B cell (primary cell): ENCODE data around the gene SBK2. TPM values are rescaled to one million over a fixed set of nuclear protein-coding genes. Genes with fewer than 3 reads are reported as not detected.
"Not testable (repeated sequence)": the region's sequence is repeated elsewhere in the genome, so short reads cannot be mapped to it uniquely, and the experiment has no call there.

Experiments used
- ATAC-seq: fragments of 200-7000 bp; cut with Tn5 transposase; one replicate; pipeline ENCODE4 v1.10.0; 2021; ENCODE audit warnings: low read depth, mild to moderate bottlenecking, moderate number of reproducible peaks, moderate library complexity
- CTCF ChIA-PET: fragments of 350-600 bp; sonication (Branson Sonifier 250); formaldehyde crosslinking; loops from one replicate; lab custom pipeline; 2021; ENCODE audit warnings: antibody characterized with exemption, inconsistent platforms; lab: Charles Lee
- POLR2A ChIA-PET: fragments of 350-600 bp; sonication (Branson Sonifier 250); formaldehyde crosslinking; loops from one replicate; lab custom pipeline; 2021; ENCODE audit warnings: antibody characterized with exemption; lab: Charles Lee
- DNase-seq: peaks from one replicate; pipeline ENCODE4 v3.0.0; 2013
- H2AFZ ChIP-seq: 2 replicates; pipeline ENCODE4 v1.6.1; 2012; ENCODE audit warnings: mild to moderate bottlenecking, low read depth, low read length; ENCODE audit not compliant: insufficient read depth, poor library complexity, severe bottlenecking
- H3K27ac ChIP-seq, 2 donors: 1 replicate in 1 of 2; 2 replicates in 1 of 2; pipeline ENCODE4 v1.5.1; 2012 to 2013; ENCODE audit warnings: low read length in 2 of 2, mild to moderate bottlenecking in 2 of 2, moderate library complexity in 1 of 2
- H3K27me3 ChIP-seq, 4 experiments: fragments of 200-600 bp in 1 of 4; sonication (generic) in 1 of 4; replicated peaks in 1 of 4; 1 replicate in 2 of 4; 2 replicates in 2 of 4; pipeline versions ENCODE4 v1.6.1 to v1.7.0; 2013 to 2016; ENCODE audit warnings: low read length in 3 of 4, mild to moderate bottlenecking in 2 of 4, mixed read lengths in 1 of 4, moderate library complexity in 1 of 4; ENCODE audit not compliant: insufficient read depth in 4 of 4, control insufficient read depth in 3 of 4; ENCODE audit errors: control extremely low read depth in 1 of 4
- H3K36me3 ChIP-seq, 2 experiments: replicated peaks in 1 of 2; 1 replicate in 1 of 2; 2 replicates in 1 of 2; pipeline versions ENCODE4 v1.6.1 to v1.7.1; 2013; ENCODE audit warnings: low read length in 1 of 2; ENCODE audit not compliant: insufficient read depth in 2 of 2, control insufficient read depth in 1 of 2; ENCODE audit errors: control extremely low read depth in 1 of 2, extremely low read depth in 1 of 2
- H3K4me1 ChIP-seq, 2 donors: fragments of 200-600 bp in 1 of 2; sonication (generic) in 1 of 2; 1 replicate in 1 of 2; 2 replicates in 1 of 2; pipeline versions ENCODE4 v1.5.1 to v1.6.1; 2013 to 2017; ENCODE audit warnings: low read length in 2 of 2; ENCODE audit not compliant: control insufficient read depth in 2 of 2, insufficient read depth in 2 of 2
- H3K4me2 ChIP-seq: replicated peaks from 2 replicates; pipeline ENCODE3; 2012; ENCODE audit warnings: mild to moderate bottlenecking, low read depth, low read length; ENCODE audit not compliant: poor library complexity, severe bottlenecking
- H3K4me3 ChIP-seq, 5 experiments: fragments of 200-600 bp in 1 of 5; sonication (generic) in 1 of 5; 1 replicate in 3 of 5; 2 replicates in 2 of 5; pipeline versions ENCODE4 v1.5.1 to v1.7.0; 2011 to 2016; ENCODE audit warnings: low read length in 4 of 5, mild to moderate bottlenecking in 4 of 5, low read depth in 2 of 5, control low read depth in 1 of 5, moderate library complexity in 1 of 5; ENCODE audit not compliant: insufficient read depth in 1 of 5; ENCODE audit errors: control extremely low read depth in 1 of 5, extremely low read depth in 1 of 5
- H3K79me2 ChIP-seq: fragments of 200-600 bp; sonication (generic); one replicate; pipeline ENCODE4 v1.6.0; 2016; ENCODE audit warnings: low read length; ENCODE audit not compliant: control insufficient read depth, insufficient read depth
- H3K9ac ChIP-seq: fragments of 200-600 bp; sonication (generic); 2 replicates; pipeline ENCODE4 v1.6.1; 2017; ENCODE audit warnings: mild to moderate bottlenecking, low read length, moderate library complexity
- H3K9me3 ChIP-seq, 3 donors: one replicate each; pipeline versions ENCODE4 v1.6.1 to v1.7.1; 2013; ENCODE audit warnings: low read length in 2 of 3; ENCODE audit not compliant: control insufficient read depth in 2 of 3, insufficient read depth in 1 of 3; ENCODE audit errors: control extremely low read depth in 1 of 3
- H4K20me1 ChIP-seq: 2 replicates; pipeline ENCODE4 v1.6.0; 2012; ENCODE audit warnings: mild to moderate bottlenecking, low read length; ENCODE audit not compliant: insufficient read depth, control insufficient read depth, poor library complexity, severe bottlenecking
- H3K27ac Mint-ChIP-seq: one replicate; pipeline ENCODE4 v1.8.0; 2021; ENCODE audit warnings: mixed read lengths
- H3K27me3 Mint-ChIP-seq: one replicate; pipeline ENCODE4 v1.8.0; 2021; ENCODE audit warnings: mixed read lengths
- H3K4me1 Mint-ChIP-seq: one replicate; pipeline ENCODE4 v1.8.0; 2021; ENCODE audit warnings: mixed read lengths
- H3K4me3 Mint-ChIP-seq: one replicate; pipeline ENCODE4 v1.8.0; 2021; ENCODE audit warnings: mixed read lengths
- H3K9me3 Mint-ChIP-seq: one replicate; pipeline ENCODE4 v1.8.0; 2022; ENCODE audit warnings: mixed read lengths; ENCODE audit not compliant: insufficient read depth
- EZH2 ChIP-seq: IDR thresholded peaks from 2 replicates; pipeline ENCODE4 v1.6.1; 2012; ENCODE audit warnings: borderline replicate concordance, low read depth, mild to moderate bottlenecking, moderate library complexity, low read length; ENCODE audit not compliant: insufficient read depth, poor library complexity, severe bottlenecking
- WGBS: methylation state at CpG from one replicate; pipeline ENCODE4 v1.1.5; 2013; ENCODE audit warnings: missing lambda C conversion rate; ENCODE audit not compliant: insufficient coverage; 5-methylcytosine and 5-hydroxymethylcytosine counted together
- intact Hi-C: fragments of 100-400 bp; cut with micrococcal nuclease; formaldehyde crosslinking; loops from one replicate; pipeline ENCODE4 v1.10.0; 2022
- polyA plus RNA-seq: library from polyadenylated mRNA; depleted of rRNA; stranded (reverse); fragments of >200 nt; gene quantifications from 2 replicates; pipeline ENCODE4 v1.2.3, GENCODE V29; 2012
- total RNA-seq, 2 donors: library from RNA; stranded (reverse); fragments of 120-200 nt in 1 of 2; gene quantifications; 1 replicate in 1 of 2; 2 replicates in 1 of 2; pipeline versions ENCODE4 v1.2.3 to v1.2.4, GENCODE V29; 2013 to 2022
- TF ChIP-seq, protein P1 (sequence below): fragments of 200-600 bp; IDR thresholded peaks from one replicate; pipeline ENCODE4 v1.8.0; 2022; ENCODE audit warnings: antibody characterized with exemption, mild to moderate bottlenecking

The SBK2 gene
- total and polyA plus RNA-seq, 2 donors (not counting 1 experiment from before 2014, with no cell fraction given): not detected

DNA sequence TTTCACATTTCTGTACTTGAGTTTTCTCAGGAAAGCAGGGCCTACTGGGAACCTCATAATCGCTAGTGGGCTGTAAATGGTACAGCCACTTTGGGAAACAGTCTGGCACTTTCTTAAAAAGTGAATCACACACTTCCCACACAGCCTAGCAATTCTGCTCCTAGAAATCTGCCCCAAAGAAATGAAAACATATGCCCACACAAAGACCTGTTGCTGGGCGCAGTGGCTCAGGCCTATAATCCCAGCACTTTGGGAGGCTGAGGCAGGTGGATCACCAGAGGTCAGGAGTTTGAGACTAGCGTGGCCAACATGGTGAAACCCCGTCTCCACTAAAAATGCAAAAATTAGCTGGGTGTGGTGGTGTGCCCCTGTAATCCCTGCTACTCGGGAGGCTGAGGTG lies 32.5 kb upstream of the SBK2 start:
- H3K27ac Mint-ChIP-seq, H3K4me3 Mint-ChIP-seq, H3K36me3 ChIP-seq, H4K20me1 ChIP-seq, H3K9ac ChIP-seq, H3K9me3 ChIP-seq, H3K27ac ChIP-seq, H3K4me2 ChIP-seq, POLR2A ChIA-PET, DNase-seq, H3K4me1 Mint-ChIP-seq, H3K79me2 ChIP-seq, H2AFZ ChIP-seq, H3K4me1 ChIP-seq, intact Hi-C loops, H3K4me3 ChIP-seq, H3K9me3 Mint-ChIP-seq, ATAC-seq: not testable (repeated sequence)
- peaks cover 0 to 12% (median 0%) of the 10 kb centered on the region in 4 experiments for H3K27me3 ChIP-seq
- 95% methylated on average over 4 of the region's 5 CpGs for WGBS
- CTCF ChIA-PET: interaction anchor here (1.2 to 1.7 kb wide), 2 partner anchors 63 to 65 kb away, joined by 3 read pairs; no protein-coding TSS in a partner anchor
- peaks cover 10% of the 10 kb centered on the region for H3K27me3 Mint-ChIP-seq

GRCh38 chr19:55567708-55568328 lies 30.9 kb upstream of the SBK2 start:
- Histone ChIP-seq H2AFZ (no peak overlapping the region), H3K36me3 (no peaks in the 10 kb centered on the region), H3K27me3 (peaks cover 0 to 16% (median 0%) of the 10 kb centered on the region in 4 experiments), H3K4me3 (no peak overlapping the region), H3K4me2 (no peak overlapping the region), H3K9me3 (peaks cover 0 to 5% (median 0%) of the 10 kb centered on the region in 3 donors), H4K20me1 (no peaks in the 10 kb centered on the region), H3K79me2 (no peaks in the 10 kb centered on the region), H3K4me1 (no peaks in the 10 kb centered on the region), H3K27ac (no peak overlapping the region), H3K9ac (no peak overlapping the region)
- intact Hi-C loops: no loop called here
- H3K27ac Mint-ChIP-seq: no peak overlapping the region
- TF ChIP-seq, protein P1, sequence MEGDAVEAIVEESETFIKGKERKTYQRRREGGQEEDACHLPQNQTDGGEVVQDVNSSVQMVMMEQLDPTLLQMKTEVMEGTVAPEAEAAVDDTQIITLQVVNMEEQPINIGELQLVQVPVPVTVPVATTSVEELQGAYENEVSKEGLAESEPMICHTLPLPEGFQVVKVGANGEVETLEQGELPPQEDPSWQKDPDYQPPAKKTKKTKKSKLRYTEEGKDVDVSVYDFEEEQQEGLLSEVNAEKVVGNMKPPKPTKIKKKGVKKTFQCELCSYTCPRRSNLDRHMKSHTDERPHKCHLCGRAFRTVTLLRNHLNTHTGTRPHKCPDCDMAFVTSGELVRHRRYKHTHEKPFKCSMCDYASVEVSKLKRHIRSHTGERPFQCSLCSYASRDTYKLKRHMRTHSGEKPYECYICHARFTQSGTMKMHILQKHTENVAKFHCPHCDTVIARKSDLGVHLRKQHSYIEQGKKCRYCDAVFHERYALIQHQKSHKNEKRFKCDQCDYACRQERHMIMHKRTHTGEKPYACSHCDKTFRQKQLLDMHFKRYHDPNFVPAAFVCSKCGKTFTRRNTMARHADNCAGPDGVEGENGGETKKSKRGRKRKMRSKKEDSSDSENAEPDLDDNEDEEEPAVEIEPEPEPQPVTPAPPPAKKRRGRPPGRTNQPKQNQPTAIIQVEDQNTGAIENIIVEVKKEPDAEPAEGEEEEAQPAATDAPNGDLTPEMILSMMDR: no peak
- no peak for TF ChIP-seq EZH2
- no peaks in the 10 kb centered on the region for H3K4me1 Mint-ChIP-seq
- no peak overlapping the region for H3K4me3 Mint-ChIP-seq
- ChIA-PET CTCF (interaction anchor here (0.8 kb wide), 1 partner anchor 64 kb away, joined by 3 read pairs; no protein-coding TSS in a partner anchor), POLR2A (no interaction called here)
- peaks cover 15% of the 10 kb centered on the region for H3K27me3 Mint-ChIP-seq
- DNase-seq (no peak), ATAC-seq (no peak)
- H3K9me3 Mint-ChIP-seq: no peaks in the 10 kb centered on the region
